Pancreas (tissue), 10 donors: Measurements from ENCODE around the gene CTNNAL1. TPM values are rescaled to one million over a fixed set of nuclear protein-coding genes. Genes with fewer than 3 reads are reported as not detected.

Experiments used
- ATAC-seq, 4 donors: fragments of 200-7000 bp; cut with Tn5 transposase; one replicate each; pipeline versions ENCODE4 v1.8.0 to v1.9.1; 2020; ENCODE audit warnings: mild to moderate bottlenecking in 4 of 4, moderate library complexity in 4 of 4
- DNase-seq, 6 donors: peaks; one replicate each; pipeline ENCODE4 v3.0.0-alpha.2; 2020
- FAIRE-seq: peaks from 2 replicates; lab custom pipeline; 2012; peaks lifted over from hg19 to GRCh38; lab: Jason Lieb, UNC
- H3K27ac ChIP-seq, 4 donors: fragments of 200-600 bp; sonication (generic); 1 replicate in 3 of 4; 2 replicates in 1 of 4; pipeline versions ENCODE4 v1.5.0 to v1.8.0; 2020
- H3K27me3 ChIP-seq, 4 donors: fragments of 200-600 bp; one replicate each; pipeline ENCODE4 v1.8.0; 2021
- H3K36me3 ChIP-seq, 3 donors: fragments of 200-600 bp; sonication (generic) in 1 of 3; one replicate each; pipeline versions ENCODE4 v1.5.0 to v1.8.0; 2020 to 2021
- H3K4me1 ChIP-seq, 3 donors: fragments of 200-600 bp; one replicate each; pipeline ENCODE4 v1.8.0; 2021
- H3K4me3 ChIP-seq, 4 donors: fragments of 200-600 bp; sonication (generic) in 2 of 4; one replicate each; pipeline versions ENCODE4 v1.5.0 to v1.8.0; 2020 to 2021
- H3K9me3 ChIP-seq, 4 donors: fragments of 200-600 bp; one replicate each; pipeline ENCODE4 v1.8.0; 2021
- CTCF ChIP-seq, 4 donors: fragments of 200-600 bp; sonication (generic) in 3 of 4; IDR thresholded peaks; one replicate each; pipeline versions ENCODE4 v1.5.0 to v1.8.0; 2021; ENCODE audit warnings: antibody characterized with exemption in 4 of 4
- WGBS, 2 donors: extraction: QIAGEN DNeasy Blood & Tissue Kit; methylation state at CpG; one replicate each; pipeline ENCODE4 v1.1.7; 2013; 5-methylcytosine and 5-hydroxymethylcytosine counted together
- intact Hi-C, 3 donors: fragments of 100-400 bp; cut with DNase I; formaldehyde crosslinking; loops; one replicate each; pipeline versions ENCODE4 v1.11.1 to v1.14.2; 2022
- polyA plus RNA-seq, 2 donors: library from polyadenylated mRNA; stranded (reverse); fragments of 200-250 nt; gene quantifications; one replicate each; pipeline ENCODE4 v1.2.3, GENCODE V29; 2013
- total RNA-seq, 6 donors: library from RNA; stranded (reverse); fragmentation: NEBNext Ultra II Directional in 4 of 6; extraction: Animal tissue kit (Norgen Biotek cat#: 25700) in 4 of 6; gene quantifications; one replicate each; pipeline versions ENCODE4 v1.2.1 to v1.2.4, GENCODE V29; 2021 to 2023
- donor health status: healthy with polysubstance abuse.
- donor health status: DM: no; HTN: no; CAD: no; lungs with moderate emphysema.
- donor health status: DM: no; HTN: no; CAD: no.
- donor health status: control.
- donor health status: control.
- donor health status: Bipolar disorder and iron deficiency.
- donor health status: DM: yes; HTN: yes; CAD: no.
- donor health status: DM: no; HTN: no; CAD: no.
- donor health status: DM: no; HTN: no; CAD: no.
- donor health status: DM: yes; HTN: yes; CAD: no.

Gene CTNNAL1
- total and polyA plus RNA-seq, 8 donors: 8.8 to 29.7 (median 16.6) TPM

- intact Hi-C loops: no loop called here
- no peak for TF ChIP-seq CTCF (IDR thresholded peaks at IDR 0.05)
- DNase-seq (no peak), ATAC-seq (no peak), FAIRE-seq (no peak)
- H3K27ac ChIP-seq: no peak overlapping the region
- H3K27me3 ChIP-seq: no peaks in the 10 kb centered on the region
- H3K4me1 ChIP-seq: no peaks in the 10 kb centered on the region
- no peak overlapping the region for H3K4me3 ChIP-seq
- H3K9me3 ChIP-seq: no peaks in the 10 kb centered on the region
- 59 to 74% methylated on average over 1 of the region's 1 CpG for WGBS, 2 donors
- peaks cover 0 to 70% (median 13%) of the 10 kb centered on the region in 3 donors for H3K36me3 ChIP-seq
These were observed 38.4 kb upstream of the CTNNAL1 start for GRCh38 chr9:109051733-109052132.

GRCh38 chr9:109050444-109050843 lies 37.1 kb upstream of the CTNNAL1 start:
- WGBS, 2 donors: 81 to 83% methylated on average over 7 of the region's 7 CpGs
- no peak for FAIRE-seq

GRCh38 chr9:109048822-109049221 lies 35.5 kb upstream of the CTNNAL1 start:
- Histone ChIP-seq H3K27ac (no peak overlapping the region), H3K36me3 (peaks cover 0 to 67% (median 13%) of the 10 kb centered on the region in 3 donors), H3K4me3 (no peak overlapping the region), H3K9me3 (no peaks in the 10 kb centered on the region), H3K27me3 (no peaks in the 10 kb centered on the region), H3K4me1 (no peaks in the 10 kb centered on the region)
- ATAC-seq: no peak
- no peak for DNase-seq
- WGBS, 2 donors: 89 to 90% methylated on average over 3 of the region's 3 CpGs
- intact Hi-C loops: no loop called here
- no peak for FAIRE-seq
- no peak for TF ChIP-seq CTCF (IDR thresholded peaks at IDR 0.05)

More at GRCh38 chr9:109050444-109050843, 37.1 kb upstream of the CTNNAL1 start:
- intact Hi-C loops: no loop called here
- no peak for DNase-seq
- Histone ChIP-seq H3K4me3 (no peak overlapping the region), H3K27me3 (no peaks in the 10 kb centered on the region), H3K36me3 (peaks cover 0 to 71% (median 11%) of the 10 kb centered on the region in 3 donors), H3K27ac (no peak overlapping the region), H3K9me3 (no peaks in the 10 kb centered on the region), H3K4me1 (no peaks in the 10 kb centered on the region)
- TF ChIP-seq CTCF (IDR thresholded peaks at IDR 0.05): no peak
- no peak for ATAC-seq

GRCh38 chr9:109047259-109047658 lies 34.0 kb upstream of the CTNNAL1 start:
- H3K9me3 ChIP-seq: no peaks in the 10 kb centered on the region
- H3K27me3 ChIP-seq: no peaks in the 10 kb centered on the region
- FAIRE-seq (no peak), ATAC-seq (no peak), DNase-seq (no peak)
- H3K4me3 ChIP-seq: no peak overlapping the region
- WGBS, 2 donors: 88 to 97% methylated on average over 2 of the region's 2 CpGs
- TF ChIP-seq CTCF (IDR thresholded peaks at IDR 0.05): no peak
- no peaks in the 10 kb centered on the region for H3K4me1 ChIP-seq
- peaks cover 0 to 56% (median 13%) of the 10 kb centered on the region in 3 donors for H3K36me3 ChIP-seq
- intact Hi-C loops: no loop called here
- H3K27ac ChIP-seq: no peak overlapping the region

- WGBS, 2 donors: 95% methylated on average over 1 of the region's 1 CpG
- DNase-seq (no peak), ATAC-seq (no peak), FAIRE-seq (no peak)
- Histone ChIP-seq H3K36me3 (peaks cover 0 to 56% (median 13%) of the 10 kb centered on the region in 3 donors), H3K4me3 (no peak overlapping the region), H3K4me1 (no peaks in the 10 kb centered on the region), H3K27ac (no peak overlapping the region), H3K9me3 (no peaks in the 10 kb centered on the region), H3K27me3 (no peaks in the 10 kb centered on the region)
- no peak for TF ChIP-seq CTCF (IDR thresholded peaks at IDR 0.05)
- intact Hi-C loops: no loop called here
These were observed 33.0 kb upstream of the CTNNAL1 start for GRCh38 chr9:109046346-109046745.
